ENCODE data around the gene ALDH1L1.

- TF ChIP-seq CTCF (IDR thresholded peaks at IDR 0.05) (no peak), POLR2A (IDR thresholded peaks at IDR 0.05) (no peak)
These were observed 10.2 kb downstream of the ALDH1L1 start for GRCh38 chr3:126170073-126170777.

All from ovary (tissue), 3 donors.